Activated naive CD4-positive, alpha-beta T cell treated with anti-CD3 and anti-CD28 coated beads, Interleukin-2, amount 50 U/mL, for 24 hours (primary cell): ENCODE measurements around the gene PCSK6.

Experiments
- H3K27ac Mint-ChIP-seq: one replicate; pipeline ENCODE4 v1.8.0; 2021; ENCODE audit warnings: mild to moderate bottlenecking, mixed read lengths
- H3K27me3 Mint-ChIP-seq: one replicate; pipeline ENCODE4 v1.8.0; 2021; ENCODE audit warnings: mixed read lengths
- H3K36me3 Mint-ChIP-seq: one replicate; pipeline ENCODE4 v1.8.0; 2021; ENCODE audit warnings: mixed read lengths
- H3K4me1 Mint-ChIP-seq: one replicate; pipeline ENCODE4 v1.8.0; 2021; ENCODE audit warnings: mixed read lengths
- H3K4me3 Mint-ChIP-seq: one replicate; pipeline ENCODE4 v1.8.0; 2021; ENCODE audit warnings: mild to moderate bottlenecking, mixed read lengths
- H3K9me3 Mint-ChIP-seq: one replicate; pipeline ENCODE4 v1.8.0; 2021; ENCODE audit warnings: mixed read lengths

Gene PCSK6

GRCh38 chr15:101280007-101280406, 209.5 kb downstream of the PCSK6 start:
- Mint-ChIP-seq H3K36me3 (peaks cover 2% of the 10 kb centered on the region), H3K4me1 (peaks cover 23% of the 10 kb centered on the region), H3K4me3 (no peak overlapping the region), H3K27me3 (no peaks in the 10 kb centered on the region), H3K9me3 (no peaks in the 10 kb centered on the region), H3K27ac (no peak overlapping the region)

- H3K4me3 Mint-ChIP-seq = peak overlapping the region; percentile 99
- peaks cover 11% of the 10 kb centered on the region for H3K36me3 Mint-ChIP-seq
- H3K27me3 Mint-ChIP-seq = no peaks in the 10 kb centered on the region
- H3K27ac Mint-ChIP-seq = peak overlapping the region; percentile 68
- peaks cover 28% of the 10 kb centered on the region for H3K4me1 Mint-ChIP-seq
- no peaks in the 10 kb centered on the region for H3K9me3 Mint-ChIP-seq
Observed at GRCh38 chr15:101277943-101278564, 211.5 kb downstream of the PCSK6 start.

GRCh38 chr15:101277038-101277822, 212.3 kb downstream of the PCSK6 start, which contains the start of gene SELENOS:
TSS of gene SELENOS (minus strand) at chr15:101277485. CDS start at chr15:101277417, 68 bp downstream.
- H3K9me3 Mint-ChIP-seq = no peaks in the 10 kb centered on the region
- H3K4me3 Mint-ChIP-seq = peak within 1 kb of the TSS; percentile 99
- H3K27ac Mint-ChIP-seq = peak within 1 kb of the TSS; percentile 97
- no peaks in the 10 kb centered on the region for H3K27me3 Mint-ChIP-seq
- peaks cover 14% of the 10 kb centered on the region for H3K36me3 Mint-ChIP-seq
- H3K4me1 Mint-ChIP-seq = peaks cover 28% of the 10 kb centered on the region

- Mint-ChIP-seq H3K36me3 (peaks cover 14% of the 10 kb centered on the region), H3K4me1 (peaks cover 28% of the 10 kb centered on the region), H3K9me3 (no peaks in the 10 kb centered on the region), H3K4me3 (peak overlapping the region; percentile 99), H3K27me3 (no peaks in the 10 kb centered on the region), H3K27ac (peak overlapping the region; percentile 97)
Observed at GRCh38 chr15:101276501-101277037, 212.9 kb downstream of the PCSK6 start.

GRCh38 chr15:101275018-101275417, 214.5 kb downstream of the PCSK6 start:
- Mint-ChIP-seq H3K9me3 (no peaks in the 10 kb centered on the region), H3K4me3 (peak overlapping the region; percentile 57), H3K27me3 (no peaks in the 10 kb centered on the region), H3K27ac (peak overlapping the region; percentile 62), H3K36me3 (peaks cover 16% of the 10 kb centered on the region), H3K4me1 (peaks cover 28% of the 10 kb centered on the region)

- peaks cover 28% of the 10 kb centered on the region for H3K4me1 Mint-ChIP-seq
- H3K36me3 Mint-ChIP-seq = peaks cover 18% of the 10 kb centered on the region
- no peak overlapping the region for H3K27ac Mint-ChIP-seq
- no peaks in the 10 kb centered on the region for H3K9me3 Mint-ChIP-seq
- no peaks in the 10 kb centered on the region for H3K27me3 Mint-ChIP-seq
- peak overlapping the region; percentile 19 for H3K4me3 Mint-ChIP-seq
Observed at GRCh38 chr15:101273534-101273933, 216.0 kb downstream of the PCSK6 start.

GRCh38 chr15:101272584-101272983, 216.9 kb downstream of the PCSK6 start:
- no peak overlapping the region for H3K4me3 Mint-ChIP-seq
- H3K27ac Mint-ChIP-seq = no peak overlapping the region
- peaks cover 18% of the 10 kb centered on the region for H3K36me3 Mint-ChIP-seq
- no peaks in the 10 kb centered on the region for H3K27me3 Mint-ChIP-seq
- peaks cover 22% of the 10 kb centered on the region for H3K4me1 Mint-ChIP-seq
- H3K9me3 Mint-ChIP-seq = no peaks in the 10 kb centered on the region

GRCh38 chr15:101269479-101270223, 219.9 kb downstream of the PCSK6 start:
- peaks cover 13% of the 10 kb centered on the region for H3K36me3 Mint-ChIP-seq

GRCh38 chr15:101267320-101268104, 222.0 kb downstream of the PCSK6 start:
- H3K27ac Mint-ChIP-seq = no peak overlapping the region
- H3K36me3 Mint-ChIP-seq = peaks cover 6% of the 10 kb centered on the region
- H3K4me3 Mint-ChIP-seq = no peak overlapping the region
- H3K4me1 Mint-ChIP-seq = no peaks in the 10 kb centered on the region
- no peaks in the 10 kb centered on the region for H3K9me3 Mint-ChIP-seq
- H3K27me3 Mint-ChIP-seq = no peaks in the 10 kb centered on the region

More at GRCh38 chr15:101269479-101270223, 219.9 kb downstream of the PCSK6 start:
- H3K9me3 Mint-ChIP-seq = no peaks in the 10 kb centered on the region
- H3K27ac Mint-ChIP-seq = no peak overlapping the region
- H3K27me3 Mint-ChIP-seq = no peaks in the 10 kb centered on the region
- H3K4me1 Mint-ChIP-seq = peaks cover 1% of the 10 kb centered on the region
- H3K4me3 Mint-ChIP-seq = no peak overlapping the region

GRCh38 chr15:101266787-101267186, 222.7 kb downstream of the PCSK6 start:
- H3K36me3 Mint-ChIP-seq = peaks cover 4% of the 10 kb centered on the region
- no peaks in the 10 kb centered on the region for H3K4me1 Mint-ChIP-seq
- no peaks in the 10 kb centered on the region for H3K27me3 Mint-ChIP-seq
- no peak overlapping the region for H3K4me3 Mint-ChIP-seq
- H3K27ac Mint-ChIP-seq = no peak overlapping the region
- H3K9me3 Mint-ChIP-seq = no peaks in the 10 kb centered on the region

GRCh38 chr15:101266034-101266433, 223.5 kb downstream of the PCSK6 start:
- Mint-ChIP-seq H3K4me3 (no peak overlapping the region), H3K27me3 (no peaks in the 10 kb centered on the region), H3K4me1 (no peaks in the 10 kb centered on the region)

GRCh38 chr15:101264911-101265641, 224.4 kb downstream of the PCSK6 start:
- Mint-ChIP-seq H3K36me3 (peaks cover 2% of the 10 kb centered on the region), H3K27me3 (no peaks in the 10 kb centered on the region), H3K9me3 (no peaks in the 10 kb centered on the region), H3K4me1 (no peaks in the 10 kb centered on the region), H3K4me3 (no peak overlapping the region), H3K27ac (no peak overlapping the region)

More at GRCh38 chr15:101266034-101266433, 223.5 kb downstream of the PCSK6 start:
- peaks cover 4% of the 10 kb centered on the region for H3K36me3 Mint-ChIP-seq
- no peak overlapping the region for H3K27ac Mint-ChIP-seq
- H3K9me3 Mint-ChIP-seq = no peaks in the 10 kb centered on the region

- H3K4me3 Mint-ChIP-seq = no peak overlapping the region
- H3K36me3 Mint-ChIP-seq = no peaks in the 10 kb centered on the region
- H3K9me3 Mint-ChIP-seq = no peaks in the 10 kb centered on the region
- H3K27ac Mint-ChIP-seq = no peak overlapping the region
- no peaks in the 10 kb centered on the region for H3K4me1 Mint-ChIP-seq
- peaks cover 4% of the 10 kb centered on the region for H3K27me3 Mint-ChIP-seq
Observed at GRCh38 chr15:101264011-101264410, 225.5 kb downstream of the PCSK6 start.

GRCh38 chr15:101262551-101262950, 227.0 kb downstream of the PCSK6 start:
- Mint-ChIP-seq H3K4me3 (no peak overlapping the region), H3K27me3 (peaks cover 4% of the 10 kb centered on the region), H3K27ac (no peak overlapping the region), H3K9me3 (no peaks in the 10 kb centered on the region), H3K36me3 (no peaks in the 10 kb centered on the region), H3K4me1 (peaks cover 5% of the 10 kb centered on the region)
